Jurkat, Clone E6-1 (cell line): ENCODE measurements around the gene BEST2. TPM values are rescaled to one million over a fixed set of nuclear protein-coding genes. Genes with fewer than 3 reads are reported as not detected.
A peak's percentile ranks its signal among the peaks of the same experiment; 100 is the strongest.
"Not testable (repeated sequence)": the region's sequence is repeated elsewhere in the genome, so short reads cannot be mapped to it uniquely, and the experiment has no call there.

Experiments used
- DNase-seq: peaks from one replicate; pipeline ENCODE4 v3.0.0-alpha.2; 2011; ENCODE audit warnings: low read depth, low spot score
- H3K4me3 ChIP-seq: 2 replicates; pipeline ENCODE4 v1.5.1; 2011; ENCODE audit warnings: mild to moderate bottlenecking, low read length, control low read depth, moderate library complexity
- polyA plus RNA-seq: library from polyadenylated mRNA; unstranded; fragments of >200 nt; gene quantifications from one replicate; pipeline ENCODE4 v1.2.1, GENCODE V29; 2012; ENCODE audit warnings: missing spikeins; ENCODE audit not compliant: insufficient read length, insufficient read depth

Gene BEST2
- polyA plus RNA-seq: not detected

GRCh38 chr19:12751635-12752034, at the start of gene BEST2:
TSS of gene BEST2 (plus strand) at chr19:12751791. CDS start at chr19:12752593, 802 bp downstream.
- no peak for DNase-seq
- no peak within 1 kb of the TSS for H3K4me3 ChIP-seq

- H3K4me3 ChIP-seq: no peak overlapping the region
- peak; percentile 83 for DNase-seq
These were observed 48.5 kb upstream of the BEST2 start for GRCh38 chr19:12703046-12703445.

GRCh38 chr19:12705169-12705568, 46.4 kb upstream of the BEST2 start:
- H3K4me3 ChIP-seq: no peak overlapping the region
- no peak for DNase-seq

GRCh38 chr19:12705654-12706331, 45.8 kb upstream of the BEST2 start:
- H3K4me3 ChIP-seq: no peak overlapping the region
- no peak for DNase-seq

GRCh38 chr19:12706332-12706718, 45.3 kb upstream of the BEST2 start:
- H3K4me3 ChIP-seq: no peak overlapping the region
- DNase-seq: no peak

- DNase-seq: no peak
- H3K4me3 ChIP-seq: no peak overlapping the region
These were observed 43.0 kb upstream of the BEST2 start for GRCh38 chr19:12708641-12709040.

GRCh38 chr19:12711187-12711586, 40.4 kb upstream of the BEST2 start:
- H3K4me3 ChIP-seq: no peak overlapping the region
- DNase-seq: no peak

GRCh38 chr19:12712077-12712476, 39.5 kb upstream of the BEST2 start:
- not testable (repeated sequence) for DNase-seq, H3K4me3 ChIP-seq

GRCh38 chr19:12713304-12713703, 38.3 kb upstream of the BEST2 start:
- not testable (repeated sequence) for H3K4me3 ChIP-seq, DNase-seq

GRCh38 chr19:12715102-12715501, 36.5 kb upstream of the BEST2 start:
- DNase-seq: no peak

GRCh38 chr19:12715929-12716328, 35.7 kb upstream of the BEST2 start:
- no peak overlapping the region for H3K4me3 ChIP-seq
- no peak for DNase-seq

More at GRCh38 chr19:12715102-12715501, 36.5 kb upstream of the BEST2 start:
- H3K4me3 ChIP-seq: no peak overlapping the region

GRCh38 chr19:12720296-12720695, 31.3 kb upstream of the BEST2 start:
- no peak for DNase-seq
- peak overlapping the region; percentile 99 for H3K4me3 ChIP-seq

- no peak for DNase-seq
- peak overlapping the region; percentile 99 for H3K4me3 ChIP-seq
These were observed 30.5 kb upstream of the BEST2 start for GRCh38 chr19:12720851-12721655.

- peak overlapping the region; percentile 99 for H3K4me3 ChIP-seq
- peak; percentile 41 for DNase-seq
These were observed 29.7 kb upstream of the BEST2 start for GRCh38 chr19:12721656-12722565.

GRCh38 chr19:12722566-12723380, 28.8 kb upstream of the BEST2 start:
- peak overlapping the region; percentile 99 for H3K4me3 ChIP-seq
- peak; percentile 99 for DNase-seq

- peak overlapping the region; percentile 99 for H3K4me3 ChIP-seq
- DNase-seq: no peak
These were observed 28.3 kb upstream of the BEST2 start for GRCh38 chr19:12723381-12723640.

GRCh38 chr19:12723641-12724426, 27.8 kb upstream of the BEST2 start, which contains the start of gene TNPO2:
TSS of gene TNPO2 (minus strand) at chr19:12723932. CDS start at chr19:12720977, 2,955 bp downstream.
- DNase-seq: peak; percentile 83
- H3K4me3 ChIP-seq: peak within 1 kb of the TSS; percentile 99

GRCh38 chr19:12725612-12726011, 26.0 kb upstream of the BEST2 start:
- H3K4me3 ChIP-seq, DNase-seq: not testable (repeated sequence)
